Stimulated activated naive CD8-positive, alpha-beta T cell treated with anti-CD3 and anti-CD28 coated beads, Interleukin-15, Interleukin-2, amounts not matched to agents 100 ng/mL and 50 ng/mL, for 24 hours (primary cell): ENCODE results near the gene MB21D2.

Source experiments
- H3K27ac Mint-ChIP-seq: one replicate; pipeline ENCODE4 v1.8.0; 2021; ENCODE audit warnings: mild to moderate bottlenecking, mixed read lengths
- H3K27me3 Mint-ChIP-seq: one replicate; pipeline ENCODE4 v1.8.0; 2021; ENCODE audit warnings: mixed read lengths
- H3K36me3 Mint-ChIP-seq: one replicate; pipeline ENCODE4 v1.8.0; 2021; ENCODE audit warnings: low read depth, mixed read lengths
- H3K4me1 Mint-ChIP-seq: one replicate; pipeline ENCODE4 v1.8.0; 2021; ENCODE audit warnings: low read depth, mixed read lengths
- H3K4me3 Mint-ChIP-seq: one replicate; pipeline ENCODE4 v1.8.0; 2021; ENCODE audit warnings: mild to moderate bottlenecking, mixed read lengths
- H3K9me3 Mint-ChIP-seq: one replicate; pipeline ENCODE4 v1.8.0; 2021; ENCODE audit warnings: mixed read lengths

The MB21D2 gene

DNA sequence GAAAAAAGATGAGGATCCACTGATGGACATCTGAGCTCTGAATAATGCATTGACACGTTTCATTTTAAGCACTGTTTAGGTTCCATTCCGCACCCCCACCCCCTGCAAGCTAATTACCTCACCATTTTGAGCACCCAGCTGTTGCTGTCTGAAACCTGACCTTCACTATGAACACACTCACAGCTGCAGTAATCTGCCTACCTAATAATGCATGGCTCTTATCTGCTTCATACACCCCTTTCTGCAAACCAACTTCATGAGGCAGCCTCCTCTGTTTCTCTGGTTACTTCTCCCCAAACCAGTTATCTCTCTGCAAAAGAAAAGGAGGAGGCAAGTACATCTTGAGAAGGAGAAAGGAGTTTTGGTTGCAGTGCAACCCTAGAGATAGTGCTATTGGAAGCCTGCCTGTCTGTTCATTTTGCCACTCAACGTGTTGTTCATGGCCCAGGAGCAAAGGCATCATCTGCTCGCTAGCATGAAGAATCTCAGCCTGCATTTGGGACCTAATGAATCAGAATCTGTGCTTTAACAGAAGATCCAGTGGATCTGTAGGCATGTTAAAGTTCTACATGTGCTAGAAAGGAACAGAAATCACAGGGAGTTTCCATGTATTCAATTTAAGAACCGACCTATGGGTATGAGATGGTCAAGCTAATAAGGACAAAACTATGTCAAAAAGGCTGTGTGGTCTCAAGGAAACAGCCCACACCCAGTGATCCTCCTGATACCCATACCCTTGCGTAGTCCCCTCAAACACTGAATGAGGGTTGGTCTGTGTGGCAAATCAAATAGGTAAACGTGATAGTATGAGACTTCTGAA lies 87.2 kb downstream of the MB21D2 start:
- Mint-ChIP-seq H3K27me3 (no peaks in the 10 kb centered on the region), H3K4me1 (peaks cover 32% of the 10 kb centered on the region), H3K9me3 (peaks cover 6% of the 10 kb centered on the region), H3K27ac (peak overlapping the region; percentile 83), H3K36me3 (no peaks in the 10 kb centered on the region), H3K4me3 (no peak overlapping the region)

DNA sequence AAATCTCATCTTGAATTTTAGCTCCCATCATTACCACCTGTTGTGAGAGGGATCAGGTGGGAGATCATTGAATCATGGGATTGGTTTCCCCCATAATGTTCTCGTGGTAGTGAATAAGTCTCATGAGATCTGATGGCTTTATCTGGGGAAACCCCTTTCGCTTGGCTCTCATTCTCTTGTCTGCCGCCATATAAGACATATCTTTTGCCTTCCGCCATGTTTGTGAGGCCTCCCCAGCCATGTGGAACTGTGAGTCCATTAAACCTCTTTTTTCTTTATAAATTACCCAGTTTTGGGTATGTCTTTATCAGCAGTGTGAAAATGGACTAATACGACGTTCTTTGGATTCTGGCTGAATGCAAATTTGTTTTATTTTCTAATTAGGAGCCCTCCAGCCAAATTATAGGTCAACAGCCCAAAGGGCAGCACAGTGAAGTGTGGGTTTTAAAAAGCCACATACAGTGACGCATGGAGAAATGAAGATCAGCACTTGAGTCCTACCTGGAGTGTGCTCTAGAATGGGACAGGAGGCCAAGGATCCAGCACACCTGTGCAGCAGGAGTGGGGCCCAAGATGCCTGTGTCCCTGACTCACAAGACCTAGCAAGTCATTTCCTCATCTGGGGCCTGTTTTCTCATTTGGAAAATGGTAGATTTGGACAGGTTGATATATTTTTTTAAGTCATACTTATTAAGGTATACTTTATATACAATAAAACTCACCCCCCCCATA lies 89.6 kb downstream of the MB21D2 start:
- Mint-ChIP-seq H3K4me1 (peaks cover 31% of the 10 kb centered on the region), H3K27ac (no peak overlapping the region), H3K36me3 (no peaks in the 10 kb centered on the region)

GRCh38 chr3:192827208-192827607 lies 90.4 kb downstream of the MB21D2 start:
- H3K27ac Mint-ChIP-seq: no peak overlapping the region
- H3K9me3 Mint-ChIP-seq: peaks cover 6% of the 10 kb centered on the region
- H3K27me3 Mint-ChIP-seq: no peaks in the 10 kb centered on the region
- H3K4me1 Mint-ChIP-seq: peaks cover 31% of the 10 kb centered on the region
- H3K36me3 Mint-ChIP-seq: no peaks in the 10 kb centered on the region
- H3K4me3 Mint-ChIP-seq: no peak overlapping the region

More for the DNA sequence above, 89.6 kb downstream of the MB21D2 start:
- Mint-ChIP-seq H3K9me3 (peaks cover 6% of the 10 kb centered on the region), H3K4me3 (no peak overlapping the region), H3K27me3 (no peaks in the 10 kb centered on the region)

- peaks cover 34% of the 10 kb centered on the region for H3K4me1 Mint-ChIP-seq
- H3K36me3 Mint-ChIP-seq: no peaks in the 10 kb centered on the region
- no peak overlapping the region for H3K4me3 Mint-ChIP-seq
- H3K9me3 Mint-ChIP-seq: peaks cover 6% of the 10 kb centered on the region
- no peak overlapping the region for H3K27ac Mint-ChIP-seq
- H3K27me3 Mint-ChIP-seq: no peaks in the 10 kb centered on the region
Observed at GRCh38 chr3:192826214-192827006, 91.2 kb downstream of the MB21D2 start.

DNA sequence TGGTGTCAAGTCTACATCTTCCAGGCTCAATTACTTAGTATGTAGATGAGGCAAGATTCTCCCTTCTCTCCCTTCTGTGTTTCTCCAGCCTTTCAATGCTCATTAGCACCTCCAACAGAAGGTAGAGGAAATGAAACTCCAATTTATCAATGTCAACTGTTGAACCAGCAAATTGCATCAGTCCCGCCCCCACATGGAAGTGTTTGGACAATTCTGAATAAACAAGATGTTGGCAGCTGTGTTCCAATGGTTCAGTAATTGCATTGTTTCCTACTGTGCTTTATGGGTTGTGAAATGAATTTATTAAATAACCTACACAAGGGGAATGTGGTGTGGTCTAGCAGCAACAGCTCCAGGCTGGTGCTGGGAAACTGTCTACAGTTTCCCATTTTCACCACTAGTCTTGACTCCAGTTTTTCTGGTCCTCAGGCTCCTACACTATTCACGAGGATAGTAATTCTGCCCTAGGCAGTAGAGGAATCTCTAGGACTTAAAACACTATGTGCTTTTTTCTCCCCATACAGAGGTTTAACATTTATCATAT lies 91.9 kb downstream of the MB21D2 start:
- Mint-ChIP-seq H3K27me3 (no peaks in the 10 kb centered on the region), H3K36me3 (no peaks in the 10 kb centered on the region), H3K27ac (no peak overlapping the region), H3K4me1 (peaks cover 27% of the 10 kb centered on the region), H3K4me3 (no peak overlapping the region), H3K9me3 (peaks cover 6% of the 10 kb centered on the region)

GRCh38 chr3:192825216-192825615 lies 92.4 kb downstream of the MB21D2 start:
- no peak overlapping the region for H3K27ac Mint-ChIP-seq
- no peaks in the 10 kb centered on the region for H3K36me3 Mint-ChIP-seq
- H3K9me3 Mint-ChIP-seq: peaks cover 6% of the 10 kb centered on the region
- no peaks in the 10 kb centered on the region for H3K27me3 Mint-ChIP-seq
- peaks cover 22% of the 10 kb centered on the region for H3K4me1 Mint-ChIP-seq
- H3K4me3 Mint-ChIP-seq: no peak overlapping the region

DNA sequence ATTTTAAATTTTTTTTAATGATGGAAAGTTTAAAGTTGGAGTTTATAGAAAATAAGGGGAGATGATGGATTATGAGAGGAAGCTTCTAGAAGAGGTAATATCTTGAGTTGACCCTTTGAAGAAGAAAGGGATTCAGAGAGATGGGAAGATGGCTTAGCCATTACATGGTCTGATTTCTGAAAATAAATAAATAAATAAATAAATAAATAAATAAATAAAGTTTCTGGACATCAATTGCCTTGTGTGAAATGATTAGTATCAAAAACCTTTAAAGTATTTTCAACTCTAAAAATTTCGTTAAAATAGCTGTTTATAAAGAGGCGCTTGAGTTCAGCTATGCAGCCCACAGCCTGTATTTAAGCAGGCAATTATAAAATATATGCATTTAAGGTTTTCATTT lies 93.3 kb downstream of the MB21D2 start:
- Mint-ChIP-seq H3K36me3 (no peaks in the 10 kb centered on the region), H3K4me1 (peaks cover 27% of the 10 kb centered on the region), H3K4me3 (no peak overlapping the region), H3K27me3 (no peaks in the 10 kb centered on the region), H3K9me3 (peaks cover 6% of the 10 kb centered on the region), H3K27ac (no peak overlapping the region)

DNA sequence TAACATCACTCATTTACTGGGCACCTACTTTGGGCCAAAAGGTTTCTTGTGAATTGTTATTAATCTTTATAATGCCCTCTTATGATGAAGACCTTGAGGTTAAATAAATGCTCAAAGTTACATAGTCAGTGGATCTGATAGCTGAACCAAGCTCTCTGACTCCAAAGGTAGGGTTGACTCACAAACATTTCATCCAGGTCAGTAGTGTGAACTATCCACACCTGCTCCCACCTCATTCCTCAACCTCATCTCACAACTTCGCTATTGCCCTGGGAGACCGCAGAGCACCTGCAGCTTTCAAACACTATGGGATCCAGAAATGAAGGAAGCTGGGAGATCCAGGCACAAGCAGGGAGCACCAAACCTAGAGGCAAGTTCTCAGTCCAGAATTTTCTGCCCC lies 96.5 kb downstream of the MB21D2 start:
- H3K4me1 Mint-ChIP-seq: peaks cover 48% of the 10 kb centered on the region
- H3K27me3 Mint-ChIP-seq: peaks cover 5% of the 10 kb centered on the region
- H3K27ac Mint-ChIP-seq: no peak overlapping the region
- H3K4me3 Mint-ChIP-seq: no peak overlapping the region
- no peaks in the 10 kb centered on the region for H3K36me3 Mint-ChIP-seq
- H3K9me3 Mint-ChIP-seq: no peaks in the 10 kb centered on the region

- Mint-ChIP-seq H3K4me1 (peaks cover 43% of the 10 kb centered on the region), H3K27me3 (peaks cover 5% of the 10 kb centered on the region), H3K4me3 (no peak overlapping the region), H3K9me3 (no peaks in the 10 kb centered on the region), H3K27ac (no peak overlapping the region), H3K36me3 (no peaks in the 10 kb centered on the region)
Observed at GRCh38 chr3:192820161-192820560, 97.5 kb downstream of the MB21D2 start.

- H3K27me3 Mint-ChIP-seq: peaks cover 5% of the 10 kb centered on the region
- no peaks in the 10 kb centered on the region for H3K36me3 Mint-ChIP-seq
- H3K27ac Mint-ChIP-seq: peak overlapping the region; percentile 33
- H3K4me1 Mint-ChIP-seq: peaks cover 43% of the 10 kb centered on the region
- no peak overlapping the region for H3K4me3 Mint-ChIP-seq
- no peaks in the 10 kb centered on the region for H3K9me3 Mint-ChIP-seq
Observed at GRCh38 chr3:192819001-192819569, 98.6 kb downstream of the MB21D2 start.

DNA sequence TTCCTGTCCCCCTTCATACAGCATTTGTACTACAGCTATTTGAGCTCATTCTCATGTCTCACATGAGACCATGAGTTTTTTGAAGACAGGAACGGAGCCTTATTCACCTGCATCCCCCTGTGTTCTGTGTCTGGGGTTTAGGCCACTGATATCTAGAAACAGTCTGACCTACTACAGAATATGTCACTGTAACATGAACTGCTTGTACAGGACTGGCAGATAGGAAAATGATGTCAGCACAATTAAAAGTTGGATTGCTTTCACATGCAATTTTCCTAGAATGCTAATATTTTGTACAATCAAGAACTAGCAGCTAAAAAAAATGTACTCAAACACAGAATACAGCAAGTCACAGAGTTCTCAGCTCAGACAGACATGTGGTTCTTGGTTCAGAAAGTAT lies 99.5 kb downstream of the MB21D2 start:
- peaks cover 43% of the 10 kb centered on the region for H3K4me1 Mint-ChIP-seq
- H3K4me3 Mint-ChIP-seq: no peak overlapping the region
- no peaks in the 10 kb centered on the region for H3K36me3 Mint-ChIP-seq
- peak overlapping the region; percentile 56 for H3K27ac Mint-ChIP-seq
- H3K27me3 Mint-ChIP-seq: peaks cover 5% of the 10 kb centered on the region
- H3K9me3 Mint-ChIP-seq: no peaks in the 10 kb centered on the region

GRCh38 chr3:192817506-192817905 lies 100.2 kb downstream of the MB21D2 start:
- H3K27me3 Mint-ChIP-seq: peaks cover 5% of the 10 kb centered on the region
- H3K36me3 Mint-ChIP-seq: no peaks in the 10 kb centered on the region
- H3K4me1 Mint-ChIP-seq: peaks cover 43% of the 10 kb centered on the region
- peak overlapping the region; percentile 27 for H3K4me3 Mint-ChIP-seq
- H3K9me3 Mint-ChIP-seq: no peaks in the 10 kb centered on the region
- peak overlapping the region; percentile 6 for H3K27ac Mint-ChIP-seq

DNA sequence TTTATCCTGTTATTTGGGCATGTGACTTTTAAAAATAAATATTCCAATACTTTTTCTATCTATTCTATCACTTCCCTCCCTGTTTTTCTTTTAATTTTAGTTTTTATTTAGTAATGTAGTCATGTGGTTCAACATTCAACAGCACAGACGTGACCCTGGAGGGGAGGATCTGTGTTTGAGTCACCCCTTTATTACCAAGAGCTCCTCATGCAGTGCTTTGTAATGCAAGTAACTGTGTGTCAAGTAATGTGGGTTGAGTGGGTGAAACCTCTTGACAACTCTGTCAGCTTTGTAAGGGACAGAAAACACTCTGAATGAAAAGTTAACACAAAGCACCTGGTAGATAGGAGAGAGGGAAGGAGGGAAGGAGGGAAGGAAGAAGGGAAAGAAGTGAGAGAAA lies 100.6 kb downstream of the MB21D2 start:
- Mint-ChIP-seq H3K4me3 (peak overlapping the region; percentile 27), H3K27me3 (peaks cover 5% of the 10 kb centered on the region), H3K4me1 (peaks cover 43% of the 10 kb centered on the region), H3K27ac (peak overlapping the region; percentile 21), H3K36me3 (no peaks in the 10 kb centered on the region), H3K9me3 (no peaks in the 10 kb centered on the region)

GRCh38 chr3:192816351-192816750 lies 101.3 kb downstream of the MB21D2 start:
- Mint-ChIP-seq H3K27me3 (peaks cover 5% of the 10 kb centered on the region), H3K4me1 (peaks cover 37% of the 10 kb centered on the region), H3K4me3 (no peak overlapping the region), H3K9me3 (no peaks in the 10 kb centered on the region), H3K36me3 (no peaks in the 10 kb centered on the region), H3K27ac (no peak overlapping the region)
